GM12878 (cell line): Measurements from ENCODE around the gene SSPN. TPM values are rescaled to one million over a fixed set of nuclear protein-coding genes. Genes with fewer than 3 reads are reported as not detected.

Source experiments
- ASH2L ChIP-seq: fragments of 300-600, 200-600 bp; sonication (generic); IDR thresholded peaks from 2 replicates; pipeline ENCODE4 v1.6.1; 2017; ENCODE audit warnings: low read depth, mild to moderate bottlenecking, borderline replicate concordance
- BCLAF1 ChIP-seq: fragments of 450-650 bp; IDR thresholded peaks from 2 replicates; pipeline ENCODE4 v1.6.1; 2017; ENCODE audit warnings: antibody characterized with exemption, mild to moderate bottlenecking, moderate library complexity
- CHD1 ChIP-seq: IDR thresholded peaks from 2 replicates; pipeline ENCODE4 v1.6.1; 2012; ENCODE audit warnings: low read depth, low read length, improper control_type of control experiment
- CHD4 ChIP-seq: fragments of 200-600 bp; sonication (generic); IDR thresholded peaks from 2 replicates; pipeline ENCODE4 v1.6.1; 2016; ENCODE audit warnings: mild to moderate bottlenecking
- CREM ChIP-seq: IDR thresholded peaks from 2 replicates; pipeline ENCODE4 v1.6.1; 2014; ENCODE audit warnings: antibody characterized with exemption, low read depth
- ETV6 ChIP-seq, 2 experiments: fragments of 450-650 bp in 1 of 2; IDR thresholded peaks in 1 of 2; conservative IDR thresholded peaks in 1 of 2; 2 replicates each; pipeline ENCODE4 v1.6.1; 2014; ENCODE audit warnings: antibody characterized with exemption in 1 of 2, borderline replicate concordance in 1 of 2, low read depth in 1 of 2, mild to moderate bottlenecking in 1 of 2, moderate library complexity in 1 of 2
- JUND ChIP-seq: IDR thresholded peaks from 2 replicates; pipeline ENCODE4 v1.6.1; 2012; ENCODE audit warnings: low read depth, mild to moderate bottlenecking, low read length, improper control_type of control experiment, moderate library complexity
- LARP7 ChIP-seq: fragments of 450-650 bp; IDR thresholded peaks from 2 replicates; pipeline ENCODE4 v1.6.1; 2017; ENCODE audit warnings: mild to moderate bottlenecking
- MEF2A ChIP-seq: IDR thresholded peaks from 2 replicates; pipeline ENCODE4 v1.6.1; 2011; ENCODE audit warnings: low read depth, mild to moderate bottlenecking, low read length, moderate library complexity; ENCODE audit not compliant: insufficient read depth
- MLLT1 ChIP-seq: fragments of 450-650 bp; IDR thresholded peaks from 2 replicates; pipeline ENCODE4 v1.6.1; 2016; ENCODE audit warnings: mild to moderate bottlenecking
- NBN ChIP-seq: fragments of 450-650 bp; IDR thresholded peaks from 2 replicates; pipeline ENCODE4 v1.6.1; 2016
- POLR2AphosphoS2 ChIP-seq: IDR thresholded peaks from 2 replicates; pipeline ENCODE4 v1.6.1; 2011; ENCODE audit warnings: low read depth, mild to moderate bottlenecking, low read length, improper control_type of control experiment, moderate library complexity
- RFX5 ChIP-seq: IDR thresholded peaks from 2 replicates; pipeline ENCODE4 v1.6.1; 2011; ENCODE audit warnings: low read depth, low read length, improper control_type of control experiment
- SREBF2 ChIP-seq: IDR thresholded peaks from 2 replicates; pipeline ENCODE4 v1.6.1; 2012; ENCODE audit warnings: mild to moderate bottlenecking, low read length
- STAT3 ChIP-seq: IDR thresholded peaks from 2 replicates; pipeline ENCODE4 v1.6.1; 2011; ENCODE audit warnings: low read depth, low read length, improper control_type of control experiment
- USF1 ChIP-seq: IDR thresholded peaks from 2 replicates; pipeline ENCODE4 v1.6.1; 2011; ENCODE audit warnings: borderline replicate concordance, low read depth, mild to moderate bottlenecking, moderate library complexity, mixed read lengths, low read length; ENCODE audit not compliant: insufficient read depth; ENCODE audit errors: extremely low read length
- YBX1 ChIP-seq: fragments of 450-650 bp; IDR thresholded peaks from 2 replicates; pipeline ENCODE4 v1.6.1; 2016; ENCODE audit warnings: antibody characterized with exemption
- ZBTB11 ChIP-seq: fragments of 450-650 bp; formaldehyde crosslinking; IDR thresholded peaks from 2 replicates; pipeline ENCODE4 v1.5.0; 2022; ENCODE audit warnings: mild to moderate bottlenecking, missing genetic modification characterization
- ZSCAN29 ChIP-seq: fragments of 450-650 bp; IDR thresholded peaks from 2 replicates; pipeline ENCODE4 v1.6.1; 2017; ENCODE audit warnings: mild to moderate bottlenecking, moderate library complexity
- polyA plus RNA-seq, 11 experiments: library from polyadenylated mRNA; depleted of rRNA in 4 of 11; unstranded in 6 of 11; stranded (reverse) in 5 of 11; fragments of >200 nt; fragmentation: Nextera tagmentation in 4 of 11; fragmentation: Illumina TruSeq in 1 of 11; extraction: Ambion mirVana in 4 of 11; extraction: Trizol in 1 of 11; gene quantifications; 1 replicate in 1 of 11; 2 replicates in 10 of 11; pipeline versions ENCODE4 v1.2.1 to v1.2.3, GENCODE V29; 2011 to 2016; ENCODE audit warnings: inconsistent platforms in 2 of 11, missing spikeins in 2 of 11, low read depth in 1 of 11
- total RNA-seq, 4 experiments: library from RNA; depleted of rRNA in 3 of 4; stranded (reverse); fragments of >200 nt in 3 of 4; fragmentation: Illumina TruSeq in 1 of 4; extraction: Trizol in 1 of 4; gene quantifications; 2 replicates each; pipeline versions ENCODE4 v1.2.1 to v1.2.3, GENCODE V29; 2013 to 2021

The SSPN gene
- total and polyA plus RNA-seq, 10 of the 15 experiments (the other 5 are each of a cell fraction or from before 2014, with no cell fraction given): 0.04 to 0.41 (median 0.28) TPM; not detected in 5

- TF ChIP-seq ZBTB11 (no peak), NBN (peak; percentile 84), CHD4 (no peak), POLR2AphosphoS2 (no peak), LARP7 (no peak), CREM (peak; percentile 86), ASH2L (no peak), SREBF2 (no peak), BCLAF1 (no peak), MLLT1 (no peak), CHD1 (0 out of 2 replicates have a peak, but pooled peaks have one; percentile 59), STAT3 (no peak), JUND (peak; percentile 67), RFX5 (no peak), USF1 (no peak), MEF2A (peak; percentile 51; the same call in 1 of the 2 replicates), YBX1 (no peak), ETV6 (conservative IDR thresholded peaks at IDR 0.05 in 1 of 2, IDR thresholded peaks at IDR 0.05 in 1 of 2; ENCODE audit: borderline replicate concordance in 1 of 2, low read depth in 1 of 2) (peak in 1 of 2 experiments; percentile 81; a peak in 2 of 4 replicates), ZSCAN29 (peak; percentile 60; the same call in 1 of the 2 replicates)
These were observed 79.3 kb downstream of the SSPN start (continued) for GRCh38 chr12:26274441-26275312.
